ENCODE measurements around the gene MAP6. TPM values are rescaled to one million over a fixed set of nuclear protein-coding genes. Genes with fewer than 3 reads are reported as not detected.
"Not testable (repeated sequence)": the region's sequence is repeated elsewhere in the genome, so short reads cannot be mapped to it uniquely, and the experiment has no call there.

Gene MAP6
- polyA plus RNA-seq, 4 donors, result 8.3 to 12.5 (median 9.6) TPM

DNA sequence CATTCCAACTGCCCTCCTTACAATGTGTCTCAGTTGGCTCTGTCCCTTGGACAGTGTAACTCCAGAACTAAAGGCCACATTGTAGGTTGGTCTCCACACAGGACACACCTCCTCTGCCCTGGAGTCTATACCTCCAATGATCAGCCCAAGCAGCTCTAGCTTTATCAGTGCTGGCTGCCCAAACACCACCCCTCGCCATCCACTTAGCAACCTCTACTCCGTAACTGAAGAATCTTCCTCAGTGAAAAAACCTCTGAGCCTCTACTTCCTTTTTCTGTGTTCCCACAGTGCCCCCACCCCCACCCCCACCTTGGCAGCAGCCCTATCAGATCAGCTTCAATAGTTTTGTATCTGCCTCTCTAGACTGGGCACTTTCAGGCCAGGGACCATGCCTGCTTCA is 73.4 kb downstream of the MAP6 start:
- no peak for DNase-seq (ENCODE audit: low read depth in 4 of 4, low spot score in 3 of 4)

- DNase-seq (ENCODE audit: low read depth in 4 of 4, low spot score in 3 of 4), result no peak
These were observed 74.6 kb downstream of the MAP6 start for GRCh38 chr11:75594211-75594610.

- no peak for DNase-seq (ENCODE audit: low read depth in 4 of 4, low spot score in 3 of 4)
These were observed 75.4 kb downstream of the MAP6 start for GRCh38 chr11:75593286-75593915.

- DNase-seq (ENCODE audit: low read depth in 4 of 4, low spot score in 3 of 4), result no peak
These were observed 76.1 kb downstream of the MAP6 start for GRCh38 chr11:75592715-75593114.

DNA sequence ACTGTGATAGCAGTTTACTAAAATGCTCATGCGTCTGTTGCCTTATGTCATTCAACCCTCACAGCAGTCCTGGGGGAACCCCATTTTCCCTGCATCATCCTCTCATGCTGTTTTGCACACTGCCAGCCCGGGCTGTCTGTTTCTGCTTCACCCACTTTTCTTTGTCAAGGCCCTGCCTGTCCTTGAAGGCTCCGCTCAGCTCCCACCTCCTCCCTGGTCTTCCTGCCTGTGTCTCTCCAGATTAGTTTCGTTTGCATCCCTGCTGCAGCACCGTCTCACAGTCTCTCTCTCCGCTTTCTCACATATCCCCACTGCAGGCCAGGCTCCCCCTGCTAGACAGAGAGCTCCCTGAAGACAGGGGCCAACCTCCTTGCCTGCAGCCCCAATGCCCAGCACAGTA is 76.9 kb downstream of the MAP6 start:
- DNase-seq (ENCODE audit: low read depth in 4 of 4, low spot score in 3 of 4), result no peak

- DNase-seq (ENCODE audit: low read depth in 4 of 4, low spot score in 3 of 4), result no peak
These were observed 77.5 kb downstream of the MAP6 start for GRCh38 chr11:75591371-75591770.

GRCh38 chr11:75589933-75590332 is 78.9 kb downstream of the MAP6 start:
- no peak for DNase-seq (ENCODE audit: low read depth in 4 of 4, low spot score in 3 of 4)

DNA sequence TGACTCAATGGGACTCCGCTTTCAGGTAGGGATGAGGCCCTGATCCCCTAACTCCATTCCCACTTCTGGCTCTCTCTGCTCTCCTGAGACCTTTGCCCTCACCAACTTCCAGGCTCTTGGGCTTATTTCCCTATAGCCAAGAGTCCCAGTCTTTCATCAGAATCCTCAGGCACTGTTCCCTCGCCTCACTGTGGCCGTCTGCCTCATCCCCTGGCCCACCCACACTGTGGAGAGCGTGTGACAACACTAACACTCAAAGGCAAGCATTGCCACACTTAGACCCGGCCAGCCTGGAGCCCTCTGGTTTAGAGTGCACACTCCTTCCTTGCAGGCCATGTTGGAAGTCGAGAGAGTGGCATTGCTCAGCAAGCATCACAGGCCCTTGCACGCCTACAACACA is 79.8 kb downstream of the MAP6 start:
- DNase-seq (ENCODE audit: low read depth in 4 of 4, low spot score in 3 of 4), result no peak

- DNase-seq (ENCODE audit: low read depth in 4 of 4, low spot score in 3 of 4), result no peak
These were observed 80.8 kb downstream of the MAP6 start for GRCh38 chr11:75588051-75588481.

DNA sequence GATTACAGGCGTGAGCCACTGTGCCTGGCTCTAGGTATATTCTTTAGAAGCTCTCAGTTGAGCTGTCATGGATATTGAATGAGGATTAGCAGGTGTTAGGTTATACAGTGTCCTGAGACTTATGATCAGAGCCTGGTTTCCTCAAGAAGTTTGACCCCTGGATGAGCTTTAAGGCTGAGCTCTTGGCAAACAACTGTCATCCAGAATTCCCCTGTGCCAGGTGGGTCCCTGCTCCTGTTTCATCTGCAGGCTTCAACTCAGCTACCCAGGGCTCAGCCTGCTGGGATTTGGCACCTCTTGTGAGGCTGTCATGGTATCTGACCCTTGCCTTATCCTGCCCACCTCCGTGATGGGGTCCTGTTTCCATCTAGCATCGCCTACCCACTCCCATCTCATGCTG is 82.4 kb downstream of the MAP6 start:
- no peak for DNase-seq (ENCODE audit: low read depth in 4 of 4, low spot score in 3 of 4)

- DNase-seq (ENCODE audit: low read depth in 4 of 4, low spot score in 3 of 4), result no peak
These were observed 83.6 kb downstream of the MAP6 start for GRCh38 chr11:75585293-75585670.

GRCh38 chr11:75584659-75585292 is 84.1 kb downstream of the MAP6 start:
- DNase-seq (ENCODE audit: low read depth in 4 of 4, low spot score in 3 of 4), result not testable (repeated sequence)

GRCh38 chr11:75583718-75584658 is 84.8 kb downstream of the MAP6 start:
- peak in 1 of 4 donors; percentile 75 for DNase-seq (ENCODE audit: low read depth in 4 of 4, low spot score in 3 of 4)

DNA sequence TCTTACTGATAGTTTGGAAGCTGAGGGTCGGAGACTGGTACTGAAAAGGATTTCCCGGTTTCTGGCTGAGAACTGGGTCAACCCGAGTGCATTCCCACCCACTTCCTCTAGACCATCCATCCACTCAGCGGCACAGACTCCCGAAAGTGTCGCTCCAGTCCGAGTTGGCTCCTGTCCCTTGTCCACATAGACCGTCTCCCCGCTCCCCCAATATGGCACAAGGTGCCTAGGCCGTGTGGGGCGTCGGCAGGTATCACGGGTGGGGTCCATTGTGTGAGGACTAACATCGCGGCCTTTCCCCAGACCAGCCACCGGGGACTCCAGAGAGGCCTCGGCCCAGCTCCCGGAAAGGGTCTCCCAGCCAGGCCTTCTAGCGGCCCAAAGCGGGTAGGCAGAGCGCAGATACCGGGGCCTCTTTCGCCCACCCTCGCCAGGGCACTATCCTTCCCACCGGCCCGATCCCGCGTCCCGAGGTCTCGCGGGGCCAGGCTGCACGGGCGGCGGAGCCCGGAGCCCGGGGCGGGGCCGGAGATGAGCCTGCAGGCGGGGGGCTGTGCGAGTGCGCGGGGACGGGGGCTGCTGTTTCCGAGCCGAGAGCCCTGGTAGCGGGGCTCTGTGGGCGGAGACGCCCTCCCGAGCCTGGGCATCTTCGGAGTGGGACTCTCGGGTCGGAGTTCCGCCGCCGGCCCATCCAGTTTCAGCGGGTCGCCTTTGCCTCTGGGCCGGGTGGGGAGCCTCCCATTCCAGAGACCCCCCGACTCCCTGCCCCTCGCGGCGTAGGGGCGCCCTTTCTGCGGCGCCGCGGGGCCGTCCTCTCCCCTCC is 85.7 kb downstream of the MAP6 start:
- DNase-seq (ENCODE audit: low read depth in 4 of 4, low spot score in 3 of 4), result peak in 1 of 4 donors; percentile 78

DNA sequence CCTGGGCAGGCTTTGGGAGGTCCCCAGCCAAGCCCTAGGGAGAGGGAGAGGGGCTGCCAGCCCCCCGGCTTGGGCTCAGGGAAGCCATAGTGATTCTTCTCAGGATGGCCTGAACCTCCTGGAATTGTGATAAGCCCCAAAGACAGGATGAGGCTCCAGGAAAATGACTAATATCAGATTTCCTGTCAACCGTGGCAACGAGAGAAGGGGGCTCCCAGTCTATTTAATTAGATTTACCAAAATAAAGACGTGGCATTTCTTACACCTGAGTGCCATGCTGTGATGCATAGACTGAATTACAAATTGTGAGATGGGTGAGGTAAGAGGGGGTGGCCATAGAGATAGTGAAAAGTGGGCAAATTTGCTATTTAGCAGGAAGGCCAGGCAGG is 86.3 kb downstream of the MAP6 start:
- DNase-seq (ENCODE audit: low read depth in 4 of 4, low spot score in 3 of 4), result no peak

DNA sequence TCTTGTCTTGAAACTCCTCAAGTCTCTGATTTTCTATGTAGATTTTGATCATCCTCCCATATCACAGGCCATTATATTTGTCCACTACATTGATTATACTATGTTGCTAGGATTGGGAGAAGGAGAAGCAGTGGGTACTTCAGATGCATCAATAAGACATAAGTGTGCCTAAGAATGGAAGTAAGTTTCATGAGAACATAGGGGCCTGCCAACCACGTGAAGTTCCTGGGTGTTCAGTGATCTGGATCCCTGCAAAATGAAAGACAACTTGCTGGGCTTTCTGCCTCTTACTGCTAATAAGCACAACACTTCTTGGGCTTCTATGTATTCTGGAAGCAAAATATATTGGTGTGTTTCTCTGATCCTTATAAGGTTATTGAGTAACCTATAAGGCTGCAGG is 89.0 kb downstream of the MAP6 start:
- DNase-seq (ENCODE audit: low read depth in 4 of 4, low spot score in 3 of 4), result no peak

- no peak for DNase-seq (ENCODE audit: low read depth in 4 of 4, low spot score in 3 of 4)
These were observed 89.9 kb downstream of the MAP6 start for GRCh38 chr11:75578977-75579376.

DNA sequence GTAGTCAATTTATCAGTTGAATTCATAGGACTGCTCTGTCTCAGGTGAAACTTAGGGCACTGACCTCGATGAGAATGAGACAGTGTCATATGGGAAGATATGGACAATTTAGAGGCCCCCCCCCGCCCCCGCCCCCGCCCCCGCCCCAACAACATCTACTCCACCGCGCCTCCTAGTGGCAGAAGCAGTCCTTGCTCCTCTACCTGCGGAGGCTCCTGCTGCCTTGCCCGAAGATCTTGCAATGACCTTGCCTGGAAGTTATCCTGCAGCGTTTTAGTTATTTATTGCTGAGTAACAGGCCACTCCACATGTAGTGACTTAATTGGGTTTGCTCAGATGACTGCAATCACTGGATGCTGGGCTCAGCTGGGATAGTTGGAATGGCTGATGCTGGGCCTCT is 91.6 kb downstream of the MAP6 start:
- no peak for DNase-seq (ENCODE audit: low read depth in 4 of 4, low spot score in 3 of 4)

GRCh38 chr11:75576499-75576918 is 92.3 kb downstream of the MAP6 start:
- DNase-seq (ENCODE audit: low read depth in 4 of 4, low spot score in 3 of 4), result no peak

- DNase-seq (ENCODE audit: low read depth in 4 of 4, low spot score in 3 of 4), result no peak
These were observed 92.8 kb downstream of the MAP6 start for GRCh38 chr11:75576017-75576416.

All from left renal pelvis (tissue), 4 donors.